ENCODE results near the gene OR7A10.

Gene OR7A10

GRCh38 chr19:14868497-14868896 lies 19.8 kb upstream of the OR7A10 start:
- no peak overlapping the region for H2BK5ac ChIP-seq (ENCODE audit: low read length)
- no peak for DNase-seq
- H3K4me1 ChIP-seq (ENCODE audit: control insufficient read depth, low read depth, low read length) = no peaks in the 10 kb centered on the region
- no peak overlapping the region for H3K9ac ChIP-seq (ENCODE audit: low read length)
- no peak overlapping the region for H2BK120ac ChIP-seq (ENCODE audit: low read depth, low read length)
- no peak overlapping the region for H3K4me3 ChIP-seq (ENCODE audit: low read length)
- H3K23ac ChIP-seq (ENCODE audit: low read length) = no peak overlapping the region
- no CpG with 5 or more reads among the region's 5 CpGs for WGBS (ENCODE audit: extremely low coverage, insufficient coverage, low lambda C conversion rate)
- H3K4ac ChIP-seq (ENCODE audit: low read depth, low read length) = no peak overlapping the region
- no peaks in the 10 kb centered on the region for H3K27me3 ChIP-seq (ENCODE audit: insufficient read depth, low read length, poor library complexity)
- H4K5ac ChIP-seq (ENCODE audit: low read length) = no peak overlapping the region
- no peak overlapping the region for H3K27ac ChIP-seq (ENCODE audit: low read depth, low read length)
- H2BK15ac ChIP-seq (replicated peaks; ENCODE audit: low read depth) = no peak overlapping the region
- H3K79me1 ChIP-seq (ENCODE audit: low read length) = no peaks in the 10 kb centered on the region
- H3K56ac ChIP-seq (ENCODE audit: low read length) = no peak overlapping the region
- H3K79me2 ChIP-seq (ENCODE audit: control insufficient read depth, insufficient read depth, low read length) = no peaks in the 10 kb centered on the region
- H4K8ac ChIP-seq (ENCODE audit: low read depth, low read length) = no peak overlapping the region
- H3K4me2 ChIP-seq (ENCODE audit: low read length) = no peak overlapping the region
- H2AK5ac ChIP-seq (ENCODE audit: low read length) = no peak overlapping the region
- no peak overlapping the region for H3K18ac ChIP-seq (ENCODE audit: low read length)
- H3K36me3 ChIP-seq (ENCODE audit: control insufficient read depth, insufficient read depth, low read length) = no peaks in the 10 kb centered on the region

DNA sequence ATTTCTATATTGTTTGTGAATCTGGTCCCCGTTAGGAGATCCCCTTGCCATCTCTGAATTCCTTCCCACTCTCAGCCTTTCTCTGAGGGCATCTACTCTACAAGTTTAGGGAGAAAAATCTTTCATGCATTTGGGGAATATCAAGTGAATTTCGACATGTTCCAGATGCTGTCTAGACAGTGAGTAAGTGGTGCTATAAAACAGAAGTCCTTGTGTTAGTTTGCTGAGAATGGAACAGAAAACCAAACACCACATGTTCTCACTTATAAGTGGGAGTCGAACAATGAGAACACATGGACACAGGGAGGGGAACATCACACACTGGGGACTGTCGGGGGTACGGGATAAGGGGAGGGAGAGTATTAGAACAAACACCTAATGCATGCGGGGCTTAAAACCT lies 5.1 kb downstream of the OR7A10 start:
- no peak for DNase-seq
- Histone ChIP-seq H3K79me1 (ENCODE audit: low read length) (no peaks in the 10 kb centered on the region), H3K27ac (ENCODE audit: low read depth, low read length) (no peak overlapping the region), H3K4me3 (ENCODE audit: low read length) (no peak overlapping the region), H2BK15ac (replicated peaks; ENCODE audit: low read depth) (no peak overlapping the region), H2BK120ac (ENCODE audit: low read depth, low read length) (no peak overlapping the region), H3K4ac (ENCODE audit: low read depth, low read length) (no peak overlapping the region), H4K5ac (ENCODE audit: low read length) (no peak overlapping the region), H2BK5ac (ENCODE audit: low read length) (no peak overlapping the region), H3K4me1 (ENCODE audit: control insufficient read depth, low read depth, low read length) (no peaks in the 10 kb centered on the region), H3K36me3 (ENCODE audit: control insufficient read depth, insufficient read depth, low read length) (no peaks in the 10 kb centered on the region), H3K56ac (ENCODE audit: low read length) (no peak overlapping the region), H3K18ac (ENCODE audit: low read length) (no peak overlapping the region), H3K4me2 (ENCODE audit: low read length) (no peak overlapping the region), H3K27me3 (ENCODE audit: insufficient read depth, low read length, poor library complexity) (no peaks in the 10 kb centered on the region), H4K8ac (ENCODE audit: low read depth, low read length) (no peak overlapping the region), H3K23ac (ENCODE audit: low read length) (no peak overlapping the region), H3K79me2 (ENCODE audit: control insufficient read depth, insufficient read depth, low read length) (no peaks in the 10 kb centered on the region), H3K9ac (ENCODE audit: low read length) (no peak overlapping the region), H2AK5ac (ENCODE audit: low read length) (no peak overlapping the region)
- WGBS (ENCODE audit: extremely low coverage, insufficient coverage, low lambda C conversion rate) = no CpG with 5 or more reads among the region's 6 CpGs

DNA sequence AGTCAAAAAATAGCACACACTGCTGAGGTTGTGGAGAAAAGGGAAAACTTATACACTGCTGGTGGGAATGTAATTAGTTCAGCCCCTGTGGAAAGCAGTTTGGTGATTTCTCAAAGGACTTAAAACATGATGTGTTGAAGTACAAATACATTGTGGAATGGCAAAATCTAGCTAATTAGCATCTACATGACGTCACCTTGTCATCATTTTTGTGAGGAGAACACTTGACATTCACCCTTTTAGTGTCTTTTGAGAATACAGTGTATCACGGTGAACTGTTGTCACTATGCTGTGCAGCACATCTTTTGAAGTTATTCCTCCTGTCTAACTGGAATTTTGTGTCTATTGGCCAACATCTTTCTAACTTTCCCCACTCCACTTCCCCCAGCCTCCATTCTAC lies 5.6 kb downstream of the OR7A10 start:
- H4K8ac ChIP-seq (ENCODE audit: low read depth, low read length) = no peak overlapping the region
- no peak overlapping the region for H3K23ac ChIP-seq (ENCODE audit: low read length)
- no peaks in the 10 kb centered on the region for H3K79me1 ChIP-seq (ENCODE audit: low read length)
- H3K4ac ChIP-seq (ENCODE audit: low read depth, low read length) = no peak overlapping the region
- no peaks in the 10 kb centered on the region for H3K4me1 ChIP-seq (ENCODE audit: control insufficient read depth, low read depth, low read length)
- H2BK120ac ChIP-seq (ENCODE audit: low read depth, low read length) = no peak overlapping the region
- H3K27ac ChIP-seq (ENCODE audit: low read depth, low read length) = no peak overlapping the region
- no peak overlapping the region for H2BK15ac ChIP-seq (replicated peaks; ENCODE audit: low read depth)
- H3K56ac ChIP-seq (ENCODE audit: low read length) = no peak overlapping the region
- H3K18ac ChIP-seq (ENCODE audit: low read length) = no peak overlapping the region
- no peak overlapping the region for H2AK5ac ChIP-seq (ENCODE audit: low read length)
- H2BK5ac ChIP-seq (ENCODE audit: low read length) = no peak overlapping the region
- no peak overlapping the region for H3K9ac ChIP-seq (ENCODE audit: low read length)
- no peak for DNase-seq
- H4K5ac ChIP-seq (ENCODE audit: low read length) = no peak overlapping the region
- H3K79me2 ChIP-seq (ENCODE audit: control insufficient read depth, insufficient read depth, low read length) = no peaks in the 10 kb centered on the region
- no peaks in the 10 kb centered on the region for H3K27me3 ChIP-seq (ENCODE audit: insufficient read depth, low read length, poor library complexity)
- H3K36me3 ChIP-seq (ENCODE audit: control insufficient read depth, insufficient read depth, low read length) = no peaks in the 10 kb centered on the region
- no peak overlapping the region for H3K4me2 ChIP-seq (ENCODE audit: low read length)
- whole genome bisulfite sequencing (ENCODE audit: extremely low coverage, insufficient coverage, low lambda C conversion rate) = no CpG with 5 or more reads among the region's 2 CpGs
- no peak overlapping the region for H3K4me3 ChIP-seq (ENCODE audit: low read length)

DNA sequence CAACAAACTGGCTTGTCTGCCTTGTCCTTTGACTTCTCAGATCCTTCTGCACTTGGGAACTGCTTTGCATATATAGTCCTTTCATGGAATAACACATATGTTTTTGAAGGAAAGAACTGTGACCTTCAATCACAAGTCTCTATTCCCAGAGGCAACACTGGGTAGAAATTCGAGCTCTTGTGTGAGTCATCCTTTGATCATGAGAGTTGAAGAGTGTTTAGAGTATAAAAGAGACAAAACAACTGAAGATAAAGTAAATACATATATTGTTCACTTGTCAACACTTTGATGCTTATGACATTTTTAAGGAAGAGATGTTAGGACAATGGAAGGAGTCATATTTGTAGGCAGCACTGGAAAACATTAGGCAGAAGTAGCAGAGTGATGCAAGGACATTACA lies 8.5 kb downstream of the OR7A10 start:
- no peak overlapping the region for H2BK5ac ChIP-seq (ENCODE audit: low read length)
- H4K5ac ChIP-seq (ENCODE audit: low read length) = no peak overlapping the region

DNA sequence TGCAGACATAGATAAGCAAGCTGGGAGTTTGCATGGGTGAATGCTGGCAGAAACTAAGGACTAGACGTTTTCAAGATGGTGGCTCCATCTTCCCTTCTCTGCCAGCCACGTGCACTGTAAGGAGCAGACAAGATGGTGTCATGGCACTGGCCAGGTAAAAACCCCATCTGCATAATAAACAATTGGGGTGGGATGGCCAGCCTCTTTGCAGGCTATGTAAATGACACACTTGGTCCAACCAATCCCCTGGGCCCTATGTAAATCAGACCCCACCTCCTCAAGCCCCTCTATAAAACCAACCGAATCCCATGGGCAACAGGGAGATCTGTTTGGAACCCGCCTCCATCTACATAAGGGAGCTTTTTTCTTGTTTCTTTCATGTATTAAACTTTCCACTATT lies 11.3 kb downstream of the OR7A10 start:
- H3K79me1 ChIP-seq (ENCODE audit: low read length) = no peaks in the 10 kb centered on the region
- H3K56ac ChIP-seq (ENCODE audit: low read length) = no peak overlapping the region
- H4K8ac ChIP-seq (ENCODE audit: low read depth, low read length) = no peak overlapping the region
- H3K4me3 ChIP-seq (ENCODE audit: low read length) = no peak overlapping the region
- no peak overlapping the region for H3K9ac ChIP-seq (ENCODE audit: low read length)
- no peaks in the 10 kb centered on the region for H3K36me3 ChIP-seq (ENCODE audit: control insufficient read depth, insufficient read depth, low read length)
- no peak for DNase-seq
- H3K27me3 ChIP-seq (ENCODE audit: insufficient read depth, low read length, poor library complexity) = no peaks in the 10 kb centered on the region
- H3K18ac ChIP-seq (ENCODE audit: low read length) = no peak overlapping the region
- H4K5ac ChIP-seq (ENCODE audit: low read length) = no peak overlapping the region
- no CpG with 5 or more reads among the region's 4 CpGs for WGBS (ENCODE audit: extremely low coverage, insufficient coverage, low lambda C conversion rate)
- H3K4me2 ChIP-seq (ENCODE audit: low read length) = no peak overlapping the region
- H3K79me2 ChIP-seq (ENCODE audit: control insufficient read depth, insufficient read depth, low read length) = no peaks in the 10 kb centered on the region
- no peak overlapping the region for H2AK5ac ChIP-seq (ENCODE audit: low read length)
- H3K23ac ChIP-seq (ENCODE audit: low read length) = no peak overlapping the region
- no peaks in the 10 kb centered on the region for H3K4me1 ChIP-seq (ENCODE audit: control insufficient read depth, low read depth, low read length)
- no peak overlapping the region for H3K4ac ChIP-seq (ENCODE audit: low read depth, low read length)
- H2BK15ac ChIP-seq (replicated peaks; ENCODE audit: low read depth) = no peak overlapping the region
- H2BK120ac ChIP-seq (ENCODE audit: low read depth, low read length) = no peak overlapping the region
- H3K27ac ChIP-seq (ENCODE audit: low read depth, low read length) = no peak overlapping the region
- H2BK5ac ChIP-seq (ENCODE audit: low read length) = no peak overlapping the region

More for the DNA sequence above, 8.5 kb downstream of the OR7A10 start:
- no peak for DNase-seq
- Histone ChIP-seq H2BK120ac (ENCODE audit: low read depth, low read length) (no peak overlapping the region), H3K79me1 (ENCODE audit: low read length) (no peaks in the 10 kb centered on the region), H3K56ac (ENCODE audit: low read length) (no peak overlapping the region), H3K23ac (ENCODE audit: low read length) (no peak overlapping the region), H3K4me3 (ENCODE audit: low read length) (no peak overlapping the region), H3K9ac (ENCODE audit: low read length) (no peak overlapping the region), H3K4ac (ENCODE audit: low read depth, low read length) (no peak overlapping the region), H2AK5ac (ENCODE audit: low read length) (no peak overlapping the region), H3K27ac (ENCODE audit: low read depth, low read length) (no peak overlapping the region), H3K4me1 (ENCODE audit: control insufficient read depth, low read depth, low read length) (no peaks in the 10 kb centered on the region), H3K4me2 (ENCODE audit: low read length) (no peak overlapping the region), H2BK15ac (replicated peaks; ENCODE audit: low read depth) (no peak overlapping the region), H3K79me2 (ENCODE audit: control insufficient read depth, insufficient read depth, low read length) (no peaks in the 10 kb centered on the region), H4K8ac (ENCODE audit: low read depth, low read length) (no peak overlapping the region), H3K36me3 (ENCODE audit: control insufficient read depth, insufficient read depth, low read length) (no peaks in the 10 kb centered on the region), H3K27me3 (ENCODE audit: insufficient read depth, low read length, poor library complexity) (no peaks in the 10 kb centered on the region), H3K18ac (ENCODE audit: low read length) (no peak overlapping the region)
- no CpG with 5 or more reads among the region's 1 CpG for WGBS (ENCODE audit: extremely low coverage, insufficient coverage, low lambda C conversion rate)

DNA sequence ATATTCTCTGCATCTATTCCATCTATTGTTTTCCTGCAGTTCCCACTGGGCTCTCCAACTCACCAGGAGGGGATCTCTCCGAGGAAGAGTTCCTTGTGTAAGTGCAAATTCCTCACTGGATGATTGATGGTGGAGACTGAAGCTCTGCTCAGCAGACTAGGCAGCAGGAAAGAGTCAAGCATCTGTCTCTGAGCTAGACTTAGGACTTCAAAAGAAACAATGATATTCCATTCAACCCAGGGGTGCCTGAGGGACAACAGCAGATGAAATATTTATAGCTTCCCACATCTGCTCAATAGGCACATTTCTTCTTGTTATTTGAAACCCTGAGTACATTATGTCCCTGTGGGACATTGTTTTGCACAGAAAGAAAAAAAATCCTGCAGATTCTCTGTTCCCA lies 13.7 kb downstream of the OR7A10 start, which contains the start of the genes OR7A5 and OR7C1:
Gene OR7A5, minus strand, starts transcription at position 175 of the 400 bp plus-strand sequence. CDS start 6,944 bp downstream, outside the sequence.
Gene OR7C1, minus strand, starts transcription at position 175 of the 400 bp plus-strand sequence. CDS start 35,049 bp downstream, outside the sequence.
- Histone ChIP-seq H2BK5ac (ENCODE audit: low read length) (no peak within 1 kb of the TSS), H2BK120ac (ENCODE audit: low read depth, low read length) (no peak within 1 kb of the TSS), H2AK5ac (ENCODE audit: low read length) (no peak within 1 kb of the TSS), H3K4me2 (ENCODE audit: low read length) (no peak within 1 kb of the TSS), H3K4ac (ENCODE audit: low read depth, low read length) (no peak within 1 kb of the TSS), H3K4me3 (ENCODE audit: low read length) (no peak within 1 kb of the TSS), H3K56ac (ENCODE audit: low read length) (no peak within 1 kb of the TSS), H3K79me2 (ENCODE audit: control insufficient read depth, insufficient read depth, low read length) (no peaks in the 10 kb centered on the region), H4K8ac (ENCODE audit: low read depth, low read length) (no peak within 1 kb of the TSS), H2BK15ac (replicated peaks; ENCODE audit: low read depth) (no peak within 1 kb of the TSS), H4K5ac (ENCODE audit: low read length) (no peak within 1 kb of the TSS), H3K9ac (ENCODE audit: low read length) (no peak within 1 kb of the TSS), H3K4me1 (ENCODE audit: control insufficient read depth, low read depth, low read length) (no peaks in the 10 kb centered on the region), H3K27me3 (ENCODE audit: insufficient read depth, low read length, poor library complexity) (no peaks in the 10 kb centered on the region), H3K79me1 (ENCODE audit: low read length) (no peaks in the 10 kb centered on the region), H3K18ac (ENCODE audit: low read length) (no peak within 1 kb of the TSS), H3K23ac (ENCODE audit: low read length) (no peak within 1 kb of the TSS), H3K27ac (ENCODE audit: low read depth, low read length) (no peak within 1 kb of the TSS), H3K36me3 (ENCODE audit: control insufficient read depth, insufficient read depth, low read length) (no peaks in the 10 kb centered on the region)
- no peak for DNase-seq
- WGBS (ENCODE audit: extremely low coverage, insufficient coverage, low lambda C conversion rate) = no CpG with 5 or more reads among the region's 1 CpG
